Ascending aorta (tissue), 2 donors: Measurements from ENCODE around the gene SLC15A3. TPM values are rescaled to one million over a fixed set of nuclear protein-coding genes. Genes with fewer than 3 reads are reported as not detected.
A peak's percentile ranks its signal among the peaks of the same experiment; 100 is the strongest.

ENCODE experiments used
- DNase-seq, 2 donors: peaks; one replicate each; pipeline ENCODE4 v3.0.0-alpha.2; 2019; ENCODE audit warnings: low spot score in 2 of 2
- H3K27ac ChIP-seq, 2 donors: fragments of 200-600 bp; sonication (generic); one replicate each; pipeline ENCODE4 v1.5.1; 2016 to 2017; ENCODE audit warnings: mild to moderate bottlenecking in 1 of 2
- H3K27me3 ChIP-seq: fragments of 200-600 bp; sonication (generic); one replicate; pipeline ENCODE4 v1.5.1; 2017
- H3K36me3 ChIP-seq, 2 donors: fragments of 200-600 bp; sonication (generic); one replicate each; pipeline ENCODE4 v1.5.1; 2016
- H3K4me1 ChIP-seq, 2 donors: fragments of 200-600 bp; sonication (generic); one replicate each; pipeline ENCODE4 v1.5.1; 2016 to 2017; ENCODE audit warnings: mild to moderate bottlenecking in 1 of 2
- H3K4me3 ChIP-seq, 2 donors: fragments of 200-600 bp; sonication (generic); one replicate each; pipeline ENCODE4 v1.5.1; 2016 to 2017; ENCODE audit warnings: mild to moderate bottlenecking in 1 of 2
- H3K9me3 ChIP-seq, 2 donors: fragments of 200-600 bp; sonication (generic); one replicate each; pipeline ENCODE4 v1.5.1; 2016
- CTCF ChIP-seq, 3 experiments: fragments of 200-600 bp in 2 of 3; fragments of 450-650 bp in 1 of 3; sonication (generic) in 2 of 3; IDR thresholded peaks; one replicate each; pipeline ENCODE4 v1.5.1; 2016 to 2019; ENCODE audit warnings: antibody characterized with exemption in 3 of 3, mild to moderate bottlenecking in 1 of 3, moderate library complexity in 1 of 3
- intact Hi-C: fragments of 100-400 bp; cut with DNase I; formaldehyde crosslinking; loops from one replicate; pipeline ENCODE4 v1.15.1; 2023
- total RNA-seq: library from RNA; depleted of rRNA; stranded (reverse); fragments of >200 nt; gene quantifications from one replicate; pipeline ENCODE4 v1.1.0, GENCODE V29; 2016

Gene SLC15A3
- total RNA-seq, 1 donor from 2014 or later: 27.1 TPM

- no peak for DNase-seq
- no peak overlapping the region for H3K4me3 ChIP-seq
- no peaks in the 10 kb centered on the region for H3K4me1 ChIP-seq
- TF ChIP-seq CTCF (IDR thresholded peaks at IDR 0.05): peak; percentile 51 to 68 (median 64)
- H3K9me3 ChIP-seq: no peaks in the 10 kb centered on the region
- intact Hi-C loops: no loop called here
- no peaks in the 10 kb centered on the region for H3K27me3 ChIP-seq
- no peaks in the 10 kb centered on the region for H3K36me3 ChIP-seq
- no peak overlapping the region for H3K27ac ChIP-seq
These were observed 18.4 kb upstream of the SLC15A3 start for GRCh38 chr11:60970369-60970774.

GRCh38 chr11:60968223-60968622 is 16.2 kb upstream of the SLC15A3 start:
- TF ChIP-seq CTCF (IDR thresholded peaks at IDR 0.05): no peak
- H3K27ac ChIP-seq: no peak overlapping the region
- no peak for DNase-seq
- no peaks in the 10 kb centered on the region for H3K27me3 ChIP-seq
- intact Hi-C loops: no loop called here
- no peak overlapping the region for H3K4me3 ChIP-seq
- H3K4me1 ChIP-seq: no peaks in the 10 kb centered on the region
- H3K36me3 ChIP-seq: no peaks in the 10 kb centered on the region
- H3K9me3 ChIP-seq: no peaks in the 10 kb centered on the region

- H3K36me3 ChIP-seq: no peaks in the 10 kb centered on the region
- intact Hi-C loops: no loop called here
- H3K4me1 ChIP-seq: no peaks in the 10 kb centered on the region
- H3K4me3 ChIP-seq: no peak overlapping the region
- H3K27ac ChIP-seq: no peak overlapping the region
- no peaks in the 10 kb centered on the region for H3K27me3 ChIP-seq
- no peak for DNase-seq
- no peak for TF ChIP-seq CTCF (IDR thresholded peaks at IDR 0.05)
- no peaks in the 10 kb centered on the region for H3K9me3 ChIP-seq
These were observed 14.9 kb upstream of the SLC15A3 start for GRCh38 chr11:60966890-60967289.

- Histone ChIP-seq H3K4me1 (no peaks in the 10 kb centered on the region), H3K36me3 (no peaks in the 10 kb centered on the region), H3K27me3 (no peaks in the 10 kb centered on the region), H3K4me3 (no peak overlapping the region), H3K9me3 (no peaks in the 10 kb centered on the region), H3K27ac (no peak overlapping the region)
- DNase-seq: no peak
- TF ChIP-seq CTCF (IDR thresholded peaks at IDR 0.05): no peak
- intact Hi-C loops: no loop called here
These were observed 12.8 kb upstream of the SLC15A3 start for GRCh38 chr11:60964801-60965200.

GRCh38 chr11:60960405-60960804 is 8.4 kb upstream of the SLC15A3 start:
- no peak for TF ChIP-seq CTCF (IDR thresholded peaks at IDR 0.05)
- Histone ChIP-seq H3K4me1 (no peaks in the 10 kb centered on the region), H3K9me3 (no peaks in the 10 kb centered on the region), H3K4me3 (no peak overlapping the region), H3K27me3 (no peaks in the 10 kb centered on the region), H3K27ac (no peak overlapping the region), H3K36me3 (no peaks in the 10 kb centered on the region)
- no peak for DNase-seq
- intact Hi-C loops: no loop called here

GRCh38 chr11:60959431-60959830 is 7.5 kb upstream of the SLC15A3 start:
- H3K4me1 ChIP-seq: no peaks in the 10 kb centered on the region
- no peak overlapping the region for H3K4me3 ChIP-seq
- no peaks in the 10 kb centered on the region for H3K9me3 ChIP-seq
- no peaks in the 10 kb centered on the region for H3K36me3 ChIP-seq
- no peaks in the 10 kb centered on the region for H3K27me3 ChIP-seq
- TF ChIP-seq CTCF (IDR thresholded peaks at IDR 0.05): no peak
- DNase-seq: no peak
- no peak overlapping the region for H3K27ac ChIP-seq
- intact Hi-C loops: no loop called here
